Measurements from ENCODE around the gene SHMT2. TPM values are rescaled to one million over a fixed set of nuclear protein-coding genes. Genes with fewer than 3 reads are reported as not detected.

Gene SHMT2
- total and polyA plus RNA-seq, 2 of the 13 experiments (the other 11 are each of a cell fraction or from before 2014, with no cell fraction given) = 181 to 393 TPM

DNA sequence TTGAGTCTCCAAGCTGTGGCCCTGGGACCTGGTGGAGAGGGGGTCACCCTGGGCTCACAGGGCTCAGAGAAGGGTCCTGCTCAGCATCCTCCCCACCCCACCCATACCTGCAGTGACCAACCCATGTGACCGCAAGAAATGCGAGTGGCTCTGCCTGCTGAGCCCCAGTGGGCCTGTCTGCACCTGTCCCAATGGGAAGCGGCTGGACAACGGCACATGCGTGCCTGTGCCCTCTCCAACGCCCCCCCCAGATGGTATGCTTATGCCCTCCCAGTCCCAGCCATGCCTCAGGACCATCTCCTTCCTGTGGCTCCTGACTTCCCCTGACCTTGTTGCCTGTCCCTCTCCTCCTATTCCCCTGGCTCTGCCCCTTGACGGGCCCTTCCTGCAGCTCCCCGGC, 19.6 kb upstream of the SHMT2 start (continued):
- TF ChIP-seq ATF4 (CRISPR knock-in tag; IDR thresholded peaks at IDR 0.05) = no peak

GRCh38 chr12:57210461-57210860, 19.1 kb upstream of the SHMT2 start:
- H3K4me2 ChIP-seq (ENCODE audit: low read depth, low read length) = no peak overlapping the region
- no peak for TF ChIP-seq PTBP1 (IDR thresholded peaks at IDR 0.05; ENCODE audit: low read depth, low read length, poor library complexity, severe bottlenecking)
- TF ChIP-seq NCOA2 (CRISPR knock-in tag; IDR thresholded peaks at IDR 0.05) = no peak
- TF ChIP-seq ZNF713 (CRISPR knock-in tag; IDR thresholded peaks at IDR 0.05) = no peak
- TF ChIP-seq ZNF335 (CRISPR knock-in tag; IDR thresholded peaks at IDR 0.05) = no peak
- no peak for TF ChIP-seq SP2 (CRISPR knock-in tag; IDR thresholded peaks at IDR 0.05)
- no peak for TF ChIP-seq FOSL2 (CRISPR knock-in tag; IDR thresholded peaks at IDR 0.05)
- TF ChIP-seq, protein P1, sequence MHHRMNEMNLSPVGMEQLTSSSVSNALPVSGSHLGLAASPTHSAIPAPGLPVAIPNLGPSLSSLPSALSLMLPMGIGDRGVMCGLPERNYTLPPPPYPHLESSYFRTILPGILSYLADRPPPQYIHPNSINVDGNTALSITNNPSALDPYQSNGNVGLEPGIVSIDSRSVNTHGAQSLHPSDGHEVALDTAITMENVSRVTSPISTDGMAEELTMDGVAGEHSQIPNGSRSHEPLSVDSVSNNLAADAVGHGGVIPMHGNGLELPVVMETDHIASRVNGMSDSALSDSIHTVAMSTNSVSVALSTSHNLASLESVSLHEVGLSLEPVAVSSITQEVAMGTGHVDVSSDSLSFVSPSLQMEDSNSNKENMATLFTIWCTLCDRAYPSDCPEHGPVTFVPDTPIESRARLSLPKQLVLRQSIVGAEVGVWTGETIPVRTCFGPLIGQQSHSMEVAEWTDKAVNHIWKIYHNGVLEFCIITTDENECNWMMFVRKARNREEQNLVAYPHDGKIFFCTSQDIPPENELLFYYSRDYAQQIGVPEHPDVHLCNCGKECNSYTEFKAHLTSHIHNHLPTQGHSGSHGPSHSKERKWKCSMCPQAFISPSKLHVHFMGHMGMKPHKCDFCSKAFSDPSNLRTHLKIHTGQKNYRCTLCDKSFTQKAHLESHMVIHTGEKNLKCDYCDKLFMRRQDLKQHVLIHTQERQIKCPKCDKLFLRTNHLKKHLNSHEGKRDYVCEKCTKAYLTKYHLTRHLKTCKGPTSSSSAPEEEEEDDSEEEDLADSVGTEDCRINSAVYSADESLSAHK (CRISPR knock-in tag; IDR thresholded peaks at IDR 0.05; ENCODE audit: borderline replicate concordance) = no peak
- TF ChIP-seq ZIK1 (CRISPR knock-in tag; IDR thresholded peaks at IDR 0.05; ENCODE audit: borderline replicate concordance, low read depth) = no peak
- no peak for TF ChIP-seq ZNF558 (CRISPR knock-in tag; IDR thresholded peaks at IDR 0.05; ENCODE audit: borderline replicate concordance)
- intact Hi-C loops (cut with micrococcal nuclease; ENCODE audit: unreplicated experiment) = no loop called here
- 99% methylated on average over 13 of the region's 15 CpGs for WGBS (ENCODE audit: low lambda C conversion rate)
- H3K27ac ChIP-seq (ENCODE audit: extremely low read length, insufficient read depth, low read length) = no peak overlapping the region
- ATAC-seq = no peak
- H3K4me1 ChIP-seq (ENCODE audit: insufficient read depth, low read length) = peaks cover 18% of the 10 kb centered on the region
- H3K79me2 ChIP-seq (ENCODE audit: insufficient read depth, low read length) = no peaks in the 10 kb centered on the region
- H3K4me3 ChIP-seq (replicated peaks in 1 of 3; ENCODE audit: insufficient read depth in 1 of 3, low read depth in 2 of 3, low read length in 3 of 3) = no peak overlapping the region
- no peak overlapping the region for H3K9ac ChIP-seq (ENCODE audit: insufficient read depth, low read depth, low read length)
- DNase-seq (ENCODE audit: low spot score) = no peak
- FAIRE-seq = no peak
- BruUV-seq (replicated peaks) = no TSS peak
- H2AFZ ChIP-seq (ENCODE audit: low read length) = no peak overlapping the region
- CTCF ChIA-PET (ENCODE audit: low intra/inter-chr PET ratio, low total read pairs) = interaction anchor here (9.8 kb wide), 1 partner anchor 29 kb away, joined by 308 read pairs; a partner anchor contains a TSS
- in situ Hi-C loops (cut with HindIII; ENCODE audit: extremely low pct_ligation_motif_present, low pct_unique_long_range_greater_than_20kb) = no loop called here
- H3K27me3 ChIP-seq (ENCODE audit: control insufficient read depth in 1 of 2, insufficient read depth in 2 of 2, low read length in 2 of 2) = peaks cover 2 to 10% of the 10 kb centered on the region in 2 experiments
- H4K20me1 ChIP-seq (ENCODE audit: insufficient read depth, low read length) = peaks cover 9% of the 10 kb centered on the region; the same call in 1 of the 2 replicates
- no peaks in the 10 kb centered on the region for H3K9me3 ChIP-seq (ENCODE audit: low read length)
- POLR2A ChIA-PET = no interaction called here
- peaks cover 34 to 62% of the 10 kb centered on the region in 2 experiments; a peak in 4 of 5 replicates for H3K36me3 ChIP-seq (replicated peaks in 1 of 2; ENCODE audit: control insufficient read depth in 1 of 2, insufficient read depth in 2 of 2, low read length in 2 of 2)

Measured in HepG2 (cell line).